ENCODE results near the gene PCP4.

PCP4 gene

GRCh38 chr21:39961251-39961650 is 94.0 kb downstream of the PCP4 start:
- H3K27ac ChIP-seq (ENCODE audit: low read length) = no peak overlapping the region
- no peaks in the 10 kb centered on the region for H3K36me3 ChIP-seq (ENCODE audit: insufficient read depth, low read depth, low read length)
- no peaks in the 10 kb centered on the region for H3K27me3 ChIP-seq (ENCODE audit: insufficient read depth, low read length)
- H3K9ac ChIP-seq (ENCODE audit: low read depth, low read length) = no peak overlapping the region
- H3K9me3 ChIP-seq (ENCODE audit: insufficient read depth, low read depth, low read length) = peaks cover 12% of the 10 kb centered on the region
- no peaks in the 10 kb centered on the region for H3K4me1 ChIP-seq (ENCODE audit: insufficient read depth, low read length)
- no peak overlapping the region for H3K4me3 ChIP-seq (ENCODE audit: low read length)

DNA sequence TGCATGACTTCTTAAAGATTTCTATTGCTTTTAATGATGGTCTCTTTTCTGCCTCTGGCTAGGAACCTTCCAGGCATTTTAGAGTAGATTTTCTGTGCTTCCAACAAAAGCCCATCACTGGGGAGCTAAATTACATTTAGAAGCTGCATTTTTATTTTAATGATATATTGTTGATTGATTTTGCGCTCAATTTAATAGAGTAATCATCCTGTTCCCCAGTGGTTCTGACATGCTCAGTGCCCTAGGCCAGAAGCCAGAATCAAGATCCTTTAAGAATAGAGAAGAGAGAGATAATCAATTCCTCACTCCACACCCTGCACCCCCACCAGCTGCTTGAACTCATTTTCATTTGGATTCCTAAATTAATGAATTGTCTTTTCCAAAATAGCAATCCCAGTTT is 97.8 kb downstream of the PCP4 start:
- no peak overlapping the region for H3K27ac ChIP-seq (ENCODE audit: low read length)
- H3K9me3 ChIP-seq (ENCODE audit: insufficient read depth, low read depth, low read length) = peaks cover 8% of the 10 kb centered on the region
- no peaks in the 10 kb centered on the region for H3K36me3 ChIP-seq (ENCODE audit: insufficient read depth, low read depth, low read length)
- no peaks in the 10 kb centered on the region for H3K27me3 ChIP-seq (ENCODE audit: insufficient read depth, low read length)
- H3K9ac ChIP-seq (ENCODE audit: low read depth, low read length) = no peak overlapping the region
- H3K4me3 ChIP-seq (ENCODE audit: low read length) = no peak overlapping the region
- H3K4me1 ChIP-seq (ENCODE audit: insufficient read depth, low read length) = no peaks in the 10 kb centered on the region

DNA sequence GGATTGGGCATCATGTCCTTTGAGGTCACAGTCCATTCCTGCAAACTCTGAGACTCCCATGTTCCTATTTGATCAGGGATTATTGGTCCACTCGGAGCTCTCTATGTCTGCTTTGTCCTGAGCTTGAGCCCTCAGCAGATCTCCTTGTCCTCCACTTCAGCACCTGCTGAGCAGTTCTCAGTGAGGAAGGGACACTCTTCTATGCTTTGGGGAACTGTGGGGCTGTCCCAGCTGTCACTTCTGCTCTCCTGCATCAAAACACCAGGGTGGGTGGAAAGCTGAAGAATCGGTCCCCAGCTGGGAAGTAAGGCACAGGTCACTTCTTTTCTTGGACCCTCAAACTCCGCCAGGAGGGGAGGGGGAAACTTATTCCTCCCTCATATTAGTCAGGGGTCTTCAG is 99.5 kb downstream of the PCP4 start:
- Histone ChIP-seq H3K9ac (ENCODE audit: low read depth, low read length) (no peak overlapping the region), H3K9me3 (ENCODE audit: insufficient read depth, low read depth, low read length) (no peaks in the 10 kb centered on the region), H3K4me3 (ENCODE audit: low read length) (no peak overlapping the region), H3K4me1 (ENCODE audit: insufficient read depth, low read length) (no peaks in the 10 kb centered on the region), H3K27ac (ENCODE audit: low read length) (no peak overlapping the region), H3K27me3 (ENCODE audit: insufficient read depth, low read length) (no peaks in the 10 kb centered on the region), H3K36me3 (ENCODE audit: insufficient read depth, low read depth, low read length) (no peaks in the 10 kb centered on the region)

DNA sequence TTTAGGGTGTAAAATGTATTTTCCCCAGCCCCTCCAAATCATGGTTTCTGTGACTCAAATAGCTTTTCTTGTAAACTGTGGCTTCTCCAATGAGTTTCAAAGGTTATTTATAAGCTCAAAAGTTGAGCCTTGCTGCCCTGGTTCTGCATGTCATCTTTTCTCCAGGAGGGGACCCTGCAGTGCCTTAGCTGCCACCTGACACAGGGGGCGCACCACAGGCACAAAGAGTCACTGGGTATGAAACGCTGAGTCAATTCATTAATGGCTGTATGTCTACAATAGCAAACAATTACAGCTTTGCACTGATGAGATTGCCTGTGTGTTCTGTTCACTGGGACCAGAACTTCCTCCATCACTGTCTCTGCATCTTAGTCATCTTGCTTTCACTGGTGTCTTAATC is 100.8 kb downstream of the PCP4 start:
- Histone ChIP-seq H3K9me3 (ENCODE audit: insufficient read depth, low read depth, low read length) (no peaks in the 10 kb centered on the region), H3K36me3 (ENCODE audit: insufficient read depth, low read depth, low read length) (no peaks in the 10 kb centered on the region), H3K27me3 (ENCODE audit: insufficient read depth, low read length) (no peaks in the 10 kb centered on the region), H3K4me1 (ENCODE audit: insufficient read depth, low read length) (no peaks in the 10 kb centered on the region), H3K9ac (ENCODE audit: low read depth, low read length) (no peak overlapping the region), H3K27ac (ENCODE audit: low read length) (no peak overlapping the region), H3K4me3 (ENCODE audit: low read length) (no peak overlapping the region)

- no peak overlapping the region for H3K4me3 ChIP-seq (ENCODE audit: low read length)
- H3K27me3 ChIP-seq (ENCODE audit: insufficient read depth, low read length) = no peaks in the 10 kb centered on the region
- H3K36me3 ChIP-seq (ENCODE audit: insufficient read depth, low read depth, low read length) = no peaks in the 10 kb centered on the region
- no peaks in the 10 kb centered on the region for H3K9me3 ChIP-seq (ENCODE audit: insufficient read depth, low read depth, low read length)
- H3K27ac ChIP-seq (ENCODE audit: low read length) = no peak overlapping the region
- H3K9ac ChIP-seq (ENCODE audit: low read depth, low read length) = no peak overlapping the region
- no peaks in the 10 kb centered on the region for H3K4me1 ChIP-seq (ENCODE audit: insufficient read depth, low read length)
Observed at GRCh38 chr21:39969691-39970364, 102.6 kb downstream of the PCP4 start.

DNA sequence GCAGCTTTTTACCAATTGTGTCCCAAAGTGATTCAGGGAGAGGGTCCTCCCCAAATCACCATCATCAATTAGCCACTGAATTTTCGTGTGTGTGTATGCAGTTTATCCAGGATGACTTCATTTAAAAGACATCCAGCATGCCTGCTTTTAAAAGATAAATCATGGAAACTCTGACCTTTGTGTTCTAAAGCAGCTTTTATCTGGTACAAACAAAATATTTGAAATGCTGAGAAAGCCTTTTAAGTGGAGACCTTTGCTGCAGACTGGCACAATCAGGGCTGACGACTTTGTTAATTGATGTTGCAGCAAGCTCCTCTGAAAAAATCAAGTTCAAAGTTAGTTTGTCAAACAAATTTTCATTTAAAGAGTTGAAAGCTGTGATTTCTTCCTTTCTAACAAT is 104.7 kb downstream of the PCP4 start:
- Histone ChIP-seq H3K27me3 (ENCODE audit: insufficient read depth, low read length) (no peaks in the 10 kb centered on the region), H3K27ac (ENCODE audit: low read length) (no peak overlapping the region)

DNA sequence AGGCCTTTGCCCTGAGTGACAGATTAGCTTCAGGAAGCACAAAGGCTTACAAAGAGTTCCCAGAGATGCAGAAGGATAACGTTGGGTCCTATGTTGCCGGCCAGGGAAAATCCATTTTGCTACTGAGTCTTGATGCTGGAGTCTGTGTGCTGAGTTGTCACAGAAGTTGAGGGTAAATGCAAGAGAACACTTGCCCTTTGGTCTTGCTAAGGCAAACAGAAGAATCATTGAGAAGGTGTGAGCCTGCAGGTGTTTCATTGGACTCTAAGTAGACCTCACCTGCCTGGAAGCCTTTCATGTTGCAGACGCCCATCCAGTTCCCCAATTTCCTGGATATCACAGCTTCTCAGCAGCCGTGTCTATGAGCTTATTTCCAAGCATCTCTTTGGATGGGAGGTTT is 105.2 kb downstream of the PCP4 start:
- Histone ChIP-seq H3K27ac (ENCODE audit: low read length) (no peak overlapping the region), H3K36me3 (ENCODE audit: insufficient read depth, low read depth, low read length) (no peaks in the 10 kb centered on the region), H3K4me3 (ENCODE audit: low read length) (no peak overlapping the region), H3K4me1 (ENCODE audit: insufficient read depth, low read length) (no peaks in the 10 kb centered on the region), H3K9me3 (ENCODE audit: insufficient read depth, low read depth, low read length) (no peaks in the 10 kb centered on the region), H3K27me3 (ENCODE audit: insufficient read depth, low read length) (no peaks in the 10 kb centered on the region), H3K9ac (ENCODE audit: low read depth, low read length) (no peak overlapping the region)

More for the DNA sequence above, 104.7 kb downstream of the PCP4 start:
- Histone ChIP-seq H3K9me3 (ENCODE audit: insufficient read depth, low read depth, low read length) (no peaks in the 10 kb centered on the region), H3K4me3 (ENCODE audit: low read length) (no peak overlapping the region), H3K9ac (ENCODE audit: low read depth, low read length) (no peak overlapping the region), H3K4me1 (ENCODE audit: insufficient read depth, low read length) (no peaks in the 10 kb centered on the region), H3K36me3 (ENCODE audit: insufficient read depth, low read depth, low read length) (no peaks in the 10 kb centered on the region)

DNA sequence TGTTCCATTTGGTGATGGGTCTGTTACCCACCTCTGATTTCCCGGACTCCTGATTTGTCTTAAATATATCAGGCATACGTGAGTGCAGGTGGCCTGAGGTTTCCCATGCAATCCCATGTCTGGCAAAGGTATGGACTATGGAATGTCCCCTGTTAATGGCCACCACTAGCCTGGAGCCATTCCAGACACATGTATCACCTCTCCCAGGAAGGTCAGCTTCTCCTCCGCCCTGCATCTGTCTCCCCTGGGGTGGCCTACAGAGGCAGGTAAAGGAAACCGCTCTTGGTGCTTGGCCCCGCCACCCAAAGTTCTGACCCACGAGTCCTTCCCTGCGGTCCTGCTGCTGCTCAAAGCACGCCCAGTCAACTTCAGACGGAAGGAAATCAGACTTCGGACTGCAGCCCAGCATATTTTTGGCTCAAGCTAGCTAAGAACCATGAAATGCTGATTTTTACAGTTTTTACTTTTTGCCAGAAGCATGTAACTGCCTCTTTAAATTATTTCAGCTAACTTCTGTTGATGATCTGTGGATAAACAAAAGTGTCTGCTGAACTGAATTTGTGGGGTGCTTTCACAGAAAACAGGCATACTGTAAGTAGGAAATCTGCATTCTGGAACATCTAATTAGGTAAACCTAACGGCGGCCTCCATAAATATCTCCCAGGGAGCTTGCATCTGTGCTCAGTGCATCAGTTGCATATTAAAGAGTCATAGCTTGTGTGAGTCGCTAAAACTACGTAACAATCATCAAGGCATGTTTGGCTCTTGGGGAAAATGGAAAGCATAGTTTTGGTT is 105.9 kb downstream of the PCP4 start:
- no peak overlapping the region for H3K9ac ChIP-seq (ENCODE audit: low read depth, low read length)
- H3K4me1 ChIP-seq (ENCODE audit: insufficient read depth, low read length) = no peaks in the 10 kb centered on the region
- H3K36me3 ChIP-seq (ENCODE audit: insufficient read depth, low read depth, low read length) = no peaks in the 10 kb centered on the region
- H3K27me3 ChIP-seq (ENCODE audit: insufficient read depth, low read length) = no peaks in the 10 kb centered on the region
- H3K27ac ChIP-seq (ENCODE audit: low read length) = no peak overlapping the region
- H3K4me3 ChIP-seq (ENCODE audit: low read length) = no peak overlapping the region
- no peaks in the 10 kb centered on the region for H3K9me3 ChIP-seq (ENCODE audit: insufficient read depth, low read depth, low read length)

- Histone ChIP-seq H3K36me3 (ENCODE audit: insufficient read depth, low read depth, low read length) (no peaks in the 10 kb centered on the region), H3K27ac (ENCODE audit: low read length) (no peak overlapping the region), H3K27me3 (ENCODE audit: insufficient read depth, low read length) (no peaks in the 10 kb centered on the region), H3K4me3 (ENCODE audit: low read length) (no peak overlapping the region), H3K9ac (ENCODE audit: low read depth, low read length) (no peak overlapping the region), H3K4me1 (ENCODE audit: insufficient read depth, low read length) (no peaks in the 10 kb centered on the region), H3K9me3 (ENCODE audit: insufficient read depth, low read depth, low read length) (no peaks in the 10 kb centered on the region)
Observed at GRCh38 chr21:39976800-39977199, 109.6 kb downstream of the PCP4 start.
